Naive thymus-derived CD4-positive, alpha-beta T cell (primary cell): ENCODE measurements around the gene MUC21. TPM values are rescaled to one million over a fixed set of nuclear protein-coding genes. Genes with fewer than 3 reads are reported as not detected.
"Not testable (repeated sequence)": the region's sequence is repeated elsewhere in the genome, so short reads cannot be mapped to it uniquely, and the experiment has no call there.

ENCODE experiments used
- ATAC-seq: fragments of 150-1000 bp; cut with Tn5 transposase; 2 replicates; pipeline ENCODE4 v1.10.0; 2021; ENCODE audit warnings: mild to moderate bottlenecking, moderate library complexity
- CTCF ChIA-PET: fragments of 350-600 bp; sonication (Branson Sonifier 250); formaldehyde crosslinking; loops from one replicate; lab custom pipeline; 2021; ENCODE audit warnings: antibody characterized with exemption; lab: Charles Lee
- POLR2A ChIA-PET: fragments of 350-600 bp; sonication (Branson Sonifier 250); formaldehyde crosslinking; loops from one replicate; lab custom pipeline; 2021; ENCODE audit warnings: antibody characterized with exemption, inconsistent platforms; lab: Charles Lee
- DNase-seq, 9 donors: peaks; one replicate each; pipeline versions ENCODE4 v3.0.0 to v3.0.0-alpha.2; 2020 to 2022; ENCODE audit warnings: mixed read lengths in 1 of 9
- H3K27ac ChIP-seq: one replicate; pipeline ENCODE4 v1.7.0; 2013; ENCODE audit warnings: mild to moderate bottlenecking, low read depth, low read length, moderate library complexity
- H3K27me3 ChIP-seq, 2 donors: one replicate each; pipeline ENCODE4 v1.7.0; 2013; ENCODE audit warnings: low read length in 2 of 2, mild to moderate bottlenecking in 2 of 2, moderate library complexity in 2 of 2; ENCODE audit not compliant: control insufficient read depth in 2 of 2, insufficient read depth in 2 of 2
- H3K36me3 ChIP-seq, 3 experiments: 1 replicate in 2 of 3; 2 replicates in 1 of 3; pipeline ENCODE4 v1.7.0; 2013; ENCODE audit warnings: low read length in 3 of 3, mild to moderate bottlenecking in 3 of 3, moderate library complexity in 1 of 3; ENCODE audit not compliant: insufficient read depth in 3 of 3, control insufficient read depth in 2 of 3
- H3K4me1 ChIP-seq, 2 donors: one replicate each; pipeline ENCODE4 v1.7.0; 2013; ENCODE audit warnings: low read length in 2 of 2, mild to moderate bottlenecking in 2 of 2, moderate library complexity in 1 of 2; ENCODE audit not compliant: control insufficient read depth in 2 of 2, insufficient read depth in 2 of 2
- H3K4me3 ChIP-seq: 2 replicates; pipeline ENCODE4 v1.7.0; 2013; ENCODE audit warnings: mild to moderate bottlenecking, low read length
- H3K9me3 ChIP-seq, 3 experiments: 1 replicate in 2 of 3; 2 replicates in 1 of 3; pipeline ENCODE4 v1.7.0; 2013; ENCODE audit warnings: low read length in 3 of 3; ENCODE audit not compliant: control insufficient read depth in 2 of 3
- H3K27ac Mint-ChIP-seq, 9 donors: one replicate each; pipeline ENCODE4 v1.8.0; 2020 to 2022; ENCODE audit warnings: mixed read lengths in 9 of 9, mild to moderate bottlenecking in 8 of 9, moderate library complexity in 5 of 9, inconsistent platforms in 2 of 9
- H3K27me3 Mint-ChIP-seq, 5 donors: one replicate each; pipeline ENCODE4 v1.8.0; 2021 to 2022; ENCODE audit warnings: mixed read lengths in 5 of 5, mild to moderate bottlenecking in 1 of 5
- H3K36me3 Mint-ChIP-seq, 5 donors: one replicate each; pipeline ENCODE4 v1.8.0; 2020 to 2022; ENCODE audit warnings: mixed read lengths in 5 of 5, mild to moderate bottlenecking in 3 of 5, inconsistent platforms in 1 of 5
- H3K4me1 Mint-ChIP-seq, 7 donors: one replicate each; pipeline ENCODE4 v1.8.0; 2020 to 2022; ENCODE audit warnings: mixed read lengths in 7 of 7, mild to moderate bottlenecking in 3 of 7, inconsistent platforms in 1 of 7
- H3K4me3 Mint-ChIP-seq, 10 donors: one replicate each; pipeline ENCODE4 v1.8.0; 2020 to 2022; ENCODE audit warnings: mild to moderate bottlenecking in 10 of 10, mixed read lengths in 10 of 10, moderate library complexity in 6 of 10, inconsistent platforms in 2 of 10
- H3K9me3 Mint-ChIP-seq, 11 donors: one replicate each; pipeline ENCODE4 v1.8.0; 2020 to 2022; ENCODE audit warnings: mixed read lengths in 11 of 11, mild to moderate bottlenecking in 4 of 11, inconsistent platforms in 1 of 11, moderate library complexity in 1 of 11
- intact Hi-C, 2 donors: fragments of 100-400 bp; cut with micrococcal nuclease; formaldehyde crosslinking; loops; one replicate each; pipeline ENCODE4 v1.15.1; 2023
- polyA plus RNA-seq, 2 donors: library from polyadenylated mRNA; unstranded; fragments of 300-500 nt; fragmentation: Illumina TruSeq; gene quantifications; one replicate each; pipeline ENCODE4 v1.2.3, GENCODE V29; 2021
- total RNA-seq, 6 experiments: library from RNA in 5 of 6; stranded (reverse) in 5 of 6; gene quantifications; 1 replicate in 5 of 6; 2 replicates in 1 of 6; pipeline ENCODE4 v1.2.3 and lab custom pipeline; 2021 to 2026

The MUC21 gene
- total and polyA plus RNA-seq, 7 experiments from 2014 or later = not detected

- no peak for ATAC-seq
Observed at GRCh38 chr6:31009731-31010130, 26.2 kb downstream of the MUC21 start.

GRCh38 chr6:31010393-31011060 is 27.0 kb downstream of the MUC21 start, which contains the start of gene MUC22:
TSS of gene MUC22 (plus strand) at chr6:31010474. CDS start at chr6:31010707, 233 bp downstream.
- Mint-ChIP-seq H3K4me3 (no peak within 1 kb of the TSS), H3K27ac (no peak within 1 kb of the TSS), H3K4me1 (no peaks in the 10 kb centered on the region), H3K9me3 (peaks cover 0 to 6% (median 0%) of the 10 kb centered on the region in 11 donors), H3K27me3 (peaks cover 10 to 33% (median 21%) of the 10 kb centered on the region in 5 donors), H3K36me3 (peaks cover 0 to 3% (median 0%) of the 10 kb centered on the region in 5 donors)
- no peaks in the 10 kb centered on the region for H3K4me1 ChIP-seq
- ATAC-seq (no peak), DNase-seq (no peak)
- no peak within 1 kb of the TSS for H3K4me3 ChIP-seq
- no peaks in the 10 kb centered on the region for H3K36me3 ChIP-seq
- intact Hi-C loops = no loop called here
- CTCF ChIA-PET = no interaction called here
- H3K27ac ChIP-seq = no peak within 1 kb of the TSS
- POLR2A ChIA-PET = no interaction called here
- no peaks in the 10 kb centered on the region for H3K27me3 ChIP-seq
- no peaks in the 10 kb centered on the region for H3K9me3 ChIP-seq

More at GRCh38 chr6:31009731-31010130, 26.2 kb downstream of the MUC21 start:
- Histone ChIP-seq H3K27me3 (no peaks in the 10 kb centered on the region), H3K9me3 (no peaks in the 10 kb centered on the region), H3K27ac (no peak overlapping the region), H3K36me3 (no peaks in the 10 kb centered on the region), H3K4me1 (no peaks in the 10 kb centered on the region), H3K4me3 (no peak overlapping the region)
- intact Hi-C loops = no loop called here
- Mint-ChIP-seq H3K36me3 (peaks cover 0 to 3% (median 0%) of the 10 kb centered on the region in 5 donors), H3K9me3 (peaks cover 0 to 4% (median 0%) of the 10 kb centered on the region in 11 donors), H3K27me3 (peaks cover 10 to 30% (median 19%) of the 10 kb centered on the region in 5 donors), H3K4me3 (no peak overlapping the region), H3K4me1 (peaks cover 0 to 6% (median 1%) of the 10 kb centered on the region in 7 donors), H3K27ac (no peak overlapping the region)
- ChIA-PET POLR2A (no interaction called here), CTCF (no interaction called here)
- DNase-seq = no peak

DNA sequence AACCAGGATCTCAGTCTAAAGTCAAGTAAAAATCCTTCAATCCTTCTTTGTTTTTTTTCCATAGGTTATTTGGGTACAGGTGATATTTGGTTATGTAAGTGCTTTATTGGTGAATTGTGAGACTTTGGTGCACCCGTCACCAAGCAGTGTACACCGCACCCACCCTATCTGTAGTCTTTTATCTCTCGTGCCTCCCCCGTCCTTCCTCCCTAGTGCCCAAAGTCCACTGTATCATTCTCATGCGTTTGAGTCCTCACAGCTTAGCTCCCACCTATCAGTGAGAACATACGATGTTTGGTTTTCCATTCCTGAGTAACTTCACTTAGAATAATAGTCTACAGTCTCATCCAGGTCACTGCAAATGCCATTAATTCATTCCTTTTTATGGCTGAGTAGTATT is 27.6 kb downstream of the MUC21 start:
- Mint-ChIP-seq H3K4me3 (no peak overlapping the region), H3K27me3 (peaks cover 10 to 30% (median 21%) of the 10 kb centered on the region in 5 donors), H3K4me1 (no peaks in the 10 kb centered on the region), H3K27ac (no peak overlapping the region), H3K9me3 (peaks cover 0 to 11% (median 2%) of the 10 kb centered on the region in 11 donors), H3K36me3 (peaks cover 0 to 3% (median 0%) of the 10 kb centered on the region in 5 donors)
- H3K36me3 ChIP-seq = no peaks in the 10 kb centered on the region
- ATAC-seq = no peak
- H3K4me1 ChIP-seq = no peaks in the 10 kb centered on the region
- H3K4me3 ChIP-seq = no peak overlapping the region
- DNase-seq = no peak
- H3K27ac ChIP-seq = no peak overlapping the region
- ChIA-PET POLR2A (no interaction called here), CTCF (no interaction called here)
- intact Hi-C loops = no loop called here
- no peaks in the 10 kb centered on the region for H3K27me3 ChIP-seq
- H3K9me3 ChIP-seq = no peaks in the 10 kb centered on the region

DNA sequence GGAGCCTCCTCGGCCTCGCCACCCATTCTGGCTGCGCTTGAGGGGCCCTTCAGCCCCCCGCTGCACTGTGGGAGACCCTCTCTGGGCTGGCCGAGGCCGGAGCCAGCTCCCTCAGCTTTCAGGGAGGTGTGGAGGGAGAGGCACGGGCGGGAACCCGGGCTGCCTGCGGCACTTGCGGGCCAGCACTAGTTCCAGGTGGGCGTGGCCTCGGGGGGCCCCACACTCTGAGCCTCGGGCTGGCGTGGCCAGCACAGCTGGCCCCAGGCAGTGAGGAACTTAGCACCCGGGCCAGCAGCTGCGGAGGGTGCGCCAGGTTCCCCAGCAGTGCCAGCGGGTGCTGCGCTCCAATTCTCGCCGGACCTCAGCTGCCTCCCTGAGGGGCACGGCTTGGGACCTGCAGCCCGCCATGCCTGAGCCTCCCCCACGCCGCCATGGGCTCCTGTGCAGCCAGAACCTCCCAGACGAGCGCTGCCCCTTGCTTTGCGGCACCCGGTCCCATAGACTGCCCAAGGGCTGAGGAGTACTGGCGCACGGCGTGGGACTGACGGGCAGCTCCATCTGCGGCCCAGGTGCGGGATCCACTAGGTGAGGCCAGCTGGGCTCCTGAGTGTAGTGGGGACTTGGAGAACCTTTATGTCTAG is 33.3 kb downstream of the MUC21 start:
- Histone ChIP-seq H3K27ac (no peak overlapping the region), H3K27me3 (no peaks in the 10 kb centered on the region), H3K9me3 (no peaks in the 10 kb centered on the region), H3K4me1 (no peaks in the 10 kb centered on the region), H3K36me3 (no peaks in the 10 kb centered on the region), H3K4me3 (no peak overlapping the region)
- Mint-ChIP-seq H3K27me3 (peaks cover 10 to 20% (median 18%) of the 10 kb centered on the region in 5 donors), H3K9me3 (peaks cover 0 to 11% (median 2%) of the 10 kb centered on the region in 11 donors), H3K36me3 (peaks cover 0 to 3% (median 0%) of the 10 kb centered on the region in 5 donors), H3K27ac (no peak overlapping the region), H3K4me1 (no peaks in the 10 kb centered on the region), H3K4me3 (no peak overlapping the region)
- intact Hi-C loops = no loop called here
- ATAC-seq = no peak
- ChIA-PET CTCF (no interaction called here), POLR2A (no interaction called here)
- no peak for DNase-seq

DNA sequence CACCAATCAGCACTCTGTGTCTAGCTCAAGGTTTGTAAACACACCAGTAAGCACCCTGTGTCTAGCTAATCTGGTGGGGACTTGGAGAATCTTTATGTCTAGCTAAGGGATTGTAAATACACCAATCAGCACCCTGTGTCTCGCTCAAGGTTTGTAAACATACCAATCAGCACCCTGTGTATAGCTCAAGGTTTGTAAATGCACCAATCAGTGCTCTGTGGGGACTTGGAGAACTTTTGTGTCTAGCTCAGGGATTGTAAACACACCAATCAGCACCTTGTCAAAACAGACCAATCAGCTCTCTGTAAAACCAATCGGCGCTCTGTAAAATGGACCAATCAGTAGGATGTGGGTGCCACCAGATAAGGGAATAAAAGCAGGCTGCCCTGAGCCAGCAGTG is 33.9 kb downstream of the MUC21 start:
- H3K4me3 Mint-ChIP-seq, CTCF ChIA-PET, H3K27ac ChIP-seq, H3K36me3 ChIP-seq, H3K27ac Mint-ChIP-seq, ATAC-seq, POLR2A ChIA-PET, DNase-seq, H3K27me3 ChIP-seq, H3K4me3 ChIP-seq, H3K4me1 Mint-ChIP-seq, intact Hi-C loops, H3K4me1 ChIP-seq, H3K9me3 ChIP-seq, H3K36me3 Mint-ChIP-seq: not testable (repeated sequence)
- Mint-ChIP-seq H3K9me3 (peaks cover 0 to 11% (median 2%) of the 10 kb centered on the region in 11 donors), H3K27me3 (peaks cover 5 to 19% (median 15%) of the 10 kb centered on the region in 5 donors)

DNA sequence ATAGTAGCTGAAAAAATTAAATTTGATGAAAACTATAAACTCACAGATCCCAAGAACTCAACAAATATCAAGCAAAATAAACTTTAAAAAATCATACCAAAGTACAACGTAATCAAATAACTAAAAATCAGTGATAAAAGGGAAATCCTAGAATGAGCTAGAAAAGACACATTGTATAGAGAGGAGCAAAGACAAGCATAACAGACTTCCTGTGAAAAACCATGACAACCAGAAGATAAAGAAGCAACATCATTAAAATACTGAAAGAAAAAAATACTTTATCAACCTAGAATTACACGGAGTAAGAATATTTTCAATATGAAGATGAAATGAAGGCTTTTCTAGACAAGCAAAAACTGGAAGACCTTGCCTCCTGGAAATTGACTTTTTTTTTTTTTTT is 36.5 kb downstream of the MUC21 start:
- intact Hi-C loops = no loop called here

More for the DNA sequence above, 36.5 kb downstream of the MUC21 start:
- ChIA-PET POLR2A (no interaction called here), CTCF (no interaction called here)
- H3K4me3 Mint-ChIP-seq = no peak overlapping the region
- H3K4me1 Mint-ChIP-seq = no peaks in the 10 kb centered on the region
- ATAC-seq = no peak
- H3K9me3 ChIP-seq = no peaks in the 10 kb centered on the region
- H3K27ac ChIP-seq = no peak overlapping the region
- H3K36me3 Mint-ChIP-seq = no peaks in the 10 kb centered on the region
- no peaks in the 10 kb centered on the region for H3K36me3 ChIP-seq
- H3K27ac Mint-ChIP-seq = no peak overlapping the region
- H3K27me3 Mint-ChIP-seq = peaks cover 0 to 28% (median 17%) of the 10 kb centered on the region in 5 donors
- H3K4me3 ChIP-seq = no peak overlapping the region
- no peaks in the 10 kb centered on the region for H3K27me3 ChIP-seq
- no peak for DNase-seq
- H3K4me1 ChIP-seq = no peaks in the 10 kb centered on the region
- peaks cover 0 to 7% (median 0%) of the 10 kb centered on the region in 11 donors for H3K9me3 Mint-ChIP-seq
